Head of caudate nucleus (tissue), 42 donors: Measurements from ENCODE around the gene ADAMTS16.
A peak's percentile ranks its signal among the peaks of the same experiment; 100 is the strongest.

Experiments
- DNase-seq, 42 donors: peaks; one replicate each; pipeline versions ENCODE4 v3.0.0 to v3.0.0-alpha.2; 2020 to 2021; ENCODE audit warnings: mixed read lengths in 7 of 42
- intact Hi-C: fragments of 100-400 bp; cut with DNase I; formaldehyde crosslinking; loops from one replicate; pipeline ENCODE4 v1.15.0; 2022

The ADAMTS16 gene

DNA sequence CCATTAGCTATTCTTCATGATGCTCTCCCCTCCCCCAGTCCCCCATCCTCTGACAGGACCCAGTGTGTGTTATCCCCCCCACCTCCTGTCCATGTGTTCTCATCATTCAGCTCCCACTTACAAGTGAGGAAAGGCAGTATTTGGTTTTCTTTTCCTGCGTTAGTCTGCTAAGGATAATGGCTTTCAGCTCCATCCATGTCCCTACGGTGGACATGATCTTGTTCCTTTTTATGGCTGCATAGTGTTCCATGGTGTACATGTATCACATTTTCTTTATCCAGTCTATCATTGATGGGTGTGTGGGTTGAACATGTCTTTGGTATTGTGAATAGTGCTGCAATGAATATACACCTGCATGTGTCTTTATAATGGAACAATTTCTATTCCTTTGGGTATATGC, 181.0 kb downstream of the ADAMTS16 start:
- intact Hi-C loops, result no loop called here
- DNase-seq, result no peak

DNA sequence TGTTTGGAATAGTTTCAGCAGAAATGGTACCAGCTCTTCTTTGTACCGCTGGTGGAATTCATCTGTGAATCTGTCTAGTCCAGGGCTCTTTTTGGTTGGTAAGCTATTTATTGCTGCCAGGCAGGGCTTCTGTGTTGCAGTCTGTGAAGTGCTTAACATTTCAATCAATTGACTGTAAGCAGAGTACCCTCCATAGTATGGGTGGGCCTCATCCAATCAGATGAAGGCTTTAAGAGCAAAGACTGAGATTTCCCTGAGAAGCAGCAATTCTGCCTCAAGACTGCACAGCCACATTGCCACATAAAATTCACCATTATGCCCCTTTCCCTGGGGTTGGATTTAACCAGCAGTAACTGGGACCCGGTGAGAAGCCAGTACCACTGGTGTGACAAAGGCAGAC, 183.4 kb downstream of the ADAMTS16 start:
- intact Hi-C loops, result no loop called here
- DNase-seq, result no peak

GRCh38 chr5:5326115-5326758, 186.1 kb downstream of the ADAMTS16 start:
- intact Hi-C loops, result no loop called here
- DNase-seq, result no peak

DNA sequence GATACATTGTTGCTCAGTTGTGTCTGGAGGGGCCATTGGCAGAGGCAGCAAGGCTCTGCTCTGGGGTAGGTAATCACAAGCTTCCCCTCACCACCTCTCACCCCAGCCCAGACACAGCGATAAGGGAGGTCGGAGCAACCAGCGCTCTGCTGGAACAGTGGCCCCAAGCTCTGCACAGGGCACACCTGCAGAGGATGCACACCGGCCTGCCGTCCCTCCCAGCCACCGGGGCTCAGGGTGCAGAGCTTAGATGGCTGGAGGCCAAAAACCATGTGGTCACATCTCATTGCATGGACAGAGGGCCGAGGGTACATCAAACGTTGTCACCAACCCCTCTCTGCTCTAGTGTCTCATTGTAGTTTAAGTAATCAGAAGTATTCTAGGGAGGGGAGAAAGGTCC, 187.0 kb downstream of the ADAMTS16 start:
- DNase-seq, result no peak
- intact Hi-C loops, result no loop called here

DNA sequence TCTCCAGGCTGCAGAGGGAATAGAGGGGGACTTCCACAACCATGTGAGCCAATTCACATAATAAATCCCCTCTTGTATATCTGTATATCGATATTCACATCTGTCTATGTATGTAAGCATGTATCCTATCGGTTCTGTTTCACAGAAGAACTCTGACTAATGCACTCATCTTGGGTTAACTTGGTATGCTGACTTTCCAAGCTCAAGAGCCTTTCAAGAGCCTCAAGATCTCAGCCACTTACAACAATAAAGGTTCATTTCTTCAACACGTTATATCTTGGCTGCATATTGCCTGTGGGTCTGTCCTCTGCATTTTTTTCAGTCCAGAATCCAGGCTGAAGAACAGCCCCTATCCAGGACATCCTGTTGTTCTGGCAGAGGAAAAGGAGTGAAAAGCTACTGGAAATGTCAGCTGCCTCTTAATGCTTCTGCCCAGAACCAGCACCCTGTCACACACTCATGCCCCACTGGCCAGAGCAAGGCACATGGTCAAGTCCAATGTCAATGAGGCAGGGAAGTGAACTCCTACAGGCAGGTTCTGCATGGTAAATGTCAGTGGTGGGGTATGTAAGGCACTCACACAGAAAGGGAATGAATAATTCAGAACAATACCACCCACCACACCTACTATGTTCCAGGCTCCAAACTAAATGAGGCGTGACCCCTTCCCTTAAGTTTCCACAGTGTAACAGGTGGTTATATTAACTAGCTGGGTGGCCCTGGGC, 190.8 kb downstream of the ADAMTS16 start:
- no peak for DNase-seq
- intact Hi-C loops, result no loop called here

DNA sequence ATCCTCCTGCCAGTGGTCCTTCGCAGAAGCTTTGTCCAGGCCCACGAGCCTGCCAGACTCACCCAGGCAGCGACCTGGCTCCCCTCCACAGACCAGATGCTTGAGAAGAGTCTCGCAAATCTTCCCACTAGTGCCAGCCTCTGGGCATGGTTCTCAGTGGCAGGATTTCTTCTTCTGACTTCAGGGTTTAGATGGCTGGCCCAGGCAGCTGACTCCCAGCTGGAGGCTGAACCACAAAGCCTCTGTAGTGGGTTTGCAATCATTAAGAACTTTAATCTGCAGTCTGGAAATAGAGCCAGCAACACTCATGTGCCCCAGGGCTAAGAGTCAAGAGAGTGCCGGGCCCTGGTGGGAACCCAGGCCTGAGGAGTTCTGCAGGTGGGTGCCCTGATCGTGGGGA, 191.7 kb downstream of the ADAMTS16 start:
- intact Hi-C loops, result no loop called here
- peak in 1 of 42 donors; percentile 5 for DNase-seq

GRCh38 chr5:5332287-5332686, 192.2 kb downstream of the ADAMTS16 start:
- no peak for DNase-seq
- intact Hi-C loops, result no loop called here

- no peak for DNase-seq
- intact Hi-C loops, result no loop called here
These were observed 195.0 kb downstream of the ADAMTS16 start for GRCh38 chr5:5335107-5335506.

GRCh38 chr5:5335700-5336264, 195.7 kb downstream of the ADAMTS16 start:
- intact Hi-C loops, result no loop called here
- no peak for DNase-seq

DNA sequence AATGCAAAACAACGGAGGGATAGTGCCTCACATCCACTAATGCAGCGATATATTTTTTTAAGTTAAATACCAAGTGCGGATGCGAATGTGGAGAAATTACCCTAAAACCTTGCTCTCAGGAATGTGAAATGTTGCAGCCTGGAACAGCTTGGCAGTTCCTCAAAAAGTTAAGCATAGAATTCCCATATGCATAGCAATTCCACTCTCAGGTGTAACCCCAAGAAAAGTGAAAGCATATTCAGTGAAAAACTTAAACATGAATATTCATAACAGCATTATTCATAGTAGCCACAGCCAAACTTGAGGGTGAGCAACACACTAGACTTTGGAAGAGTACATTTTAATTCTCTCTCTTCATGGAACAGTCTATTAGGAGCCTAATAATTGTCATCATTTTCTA, 199.1 kb downstream of the ADAMTS16 start:
- intact Hi-C loops, result no loop called here
- DNase-seq, result no peak

DNA sequence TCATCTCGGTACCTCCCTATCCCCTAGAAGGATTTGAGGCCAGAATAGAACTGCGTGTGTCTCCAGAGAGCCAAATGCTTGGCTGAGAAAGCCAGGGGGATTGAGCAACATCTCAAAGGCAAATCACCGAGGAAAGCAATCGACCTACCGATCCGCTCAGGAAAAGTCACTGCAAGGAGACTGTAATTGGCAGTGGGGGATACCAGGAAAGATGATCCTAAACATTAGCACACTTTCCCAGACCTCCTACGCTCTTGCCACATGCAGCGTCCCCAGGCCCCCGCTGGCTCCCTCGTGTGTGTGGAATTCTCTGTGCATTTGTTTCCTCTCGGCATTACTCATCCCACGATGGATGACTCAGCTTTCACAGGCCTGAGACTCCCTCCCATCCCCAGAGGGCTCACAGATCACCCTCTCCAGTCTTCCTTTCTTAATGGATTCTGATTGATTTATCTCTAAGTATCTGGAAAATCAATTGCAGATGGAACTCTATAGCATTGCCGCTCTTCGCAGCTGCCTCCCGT, 200.1 kb downstream of the ADAMTS16 start:
- intact Hi-C loops, result no loop called here
- peak in 39 of 42 donors; percentile 13 to 84 (median 53) for DNase-seq

DNA sequence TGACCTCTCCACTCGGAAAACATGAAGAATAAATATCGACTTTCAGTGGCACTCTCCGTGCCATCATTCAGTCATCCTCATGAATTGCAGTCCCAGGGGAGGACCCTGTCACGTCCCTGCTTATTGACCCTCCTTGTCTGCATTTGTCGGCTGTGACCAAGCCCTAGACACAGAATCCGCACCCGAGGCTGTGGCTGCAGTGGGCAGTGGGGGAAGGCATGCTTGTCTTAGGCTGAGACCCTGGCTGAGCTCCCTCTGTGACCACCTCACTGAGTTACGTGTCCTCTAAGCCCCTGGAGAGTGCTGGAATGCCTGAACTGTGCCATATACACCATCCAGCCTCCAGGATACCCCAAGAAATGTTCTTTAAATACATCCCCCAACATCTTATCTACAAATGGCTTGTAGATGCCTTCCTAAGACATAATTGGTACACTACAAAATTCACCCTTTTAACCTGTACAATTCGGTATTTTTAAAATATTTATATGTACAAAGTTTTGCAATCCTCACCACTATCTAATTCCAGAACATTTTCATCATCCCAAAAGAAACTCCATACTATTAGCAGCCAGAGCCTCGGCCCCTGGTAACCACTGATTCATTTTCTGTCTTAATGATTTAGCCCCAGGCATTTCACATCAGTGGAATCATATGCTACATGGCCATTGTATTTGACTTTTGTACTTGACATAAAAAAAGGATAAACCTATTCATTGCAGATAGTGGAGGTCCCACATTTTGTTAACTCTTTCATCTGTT, 201.6 kb downstream of the ADAMTS16 start:
- intact Hi-C loops, result no loop called here
- no peak for DNase-seq

- intact Hi-C loops, result no loop called here
- DNase-seq, result no peak
These were observed 202.7 kb downstream of the ADAMTS16 start for GRCh38 chr5:5342784-5343183.

DNA sequence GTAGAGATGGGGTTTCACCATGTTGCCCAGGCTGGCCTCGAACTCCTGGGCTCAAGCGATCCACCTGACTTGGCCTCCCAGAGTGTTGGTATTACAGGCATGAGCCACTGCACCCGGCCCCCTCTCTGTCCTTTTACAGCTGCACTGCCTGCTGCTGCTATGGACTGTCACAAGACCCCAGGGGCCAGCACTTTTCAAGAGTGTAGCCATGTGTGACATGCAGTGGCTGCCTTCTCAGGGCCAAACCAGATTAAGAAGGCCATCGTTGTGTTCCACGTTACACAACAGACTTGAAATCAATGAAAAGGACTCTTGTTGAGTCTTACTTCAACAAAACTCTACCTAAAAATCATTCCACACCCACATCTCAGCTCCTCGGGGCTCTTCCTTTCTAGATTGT, 203.4 kb downstream of the ADAMTS16 start:
- no peak for DNase-seq
- intact Hi-C loops, result no loop called here

- DNase-seq, result no peak
- intact Hi-C loops, result no loop called here
These were observed 204.0 kb downstream of the ADAMTS16 start for GRCh38 chr5:5344051-5344571.

- no peak for DNase-seq
- intact Hi-C loops, result no loop called here
These were observed 204.5 kb downstream of the ADAMTS16 start for GRCh38 chr5:5344606-5345005.

DNA sequence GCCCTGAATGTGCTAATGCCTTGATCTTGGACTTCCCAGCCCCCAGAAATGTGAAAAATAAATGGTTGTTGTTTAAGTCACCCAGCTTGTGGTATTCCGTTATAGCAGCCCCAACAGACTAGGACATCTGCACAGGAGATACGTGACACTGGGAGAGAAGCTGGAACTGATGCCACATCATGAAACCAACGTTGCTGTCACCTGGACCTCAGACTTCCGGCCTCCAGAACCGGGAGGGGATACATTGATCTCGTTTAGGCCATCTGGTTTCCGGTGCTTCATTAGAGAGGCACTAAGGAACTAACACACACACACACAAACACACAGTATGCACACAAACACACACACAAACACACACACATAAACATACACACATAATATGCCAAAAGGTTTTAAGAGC, 207.3 kb downstream of the ADAMTS16 start:
- no peak for DNase-seq
- intact Hi-C loops, result no loop called here

DNA sequence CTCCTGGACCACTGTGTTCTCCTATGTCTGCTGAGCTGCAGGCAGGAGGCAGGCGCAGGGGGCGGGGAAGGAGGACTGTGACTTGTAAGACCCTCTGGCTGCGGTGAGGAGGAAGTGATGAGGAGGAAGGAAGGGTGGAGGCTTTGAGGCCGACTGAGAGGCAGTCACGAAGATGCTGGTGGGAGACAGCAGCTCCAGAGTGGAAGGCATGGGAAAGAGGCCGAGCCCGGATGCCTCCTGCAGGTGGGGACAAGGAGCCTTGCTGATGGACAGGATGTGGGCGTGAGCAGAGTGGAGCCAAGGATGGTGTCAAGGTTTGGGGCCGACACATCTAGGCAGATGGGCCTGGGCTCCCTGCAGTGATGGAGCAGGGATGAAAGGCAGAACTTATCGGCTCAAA, 208.0 kb downstream of the ADAMTS16 start:
- intact Hi-C loops, result no loop called here
- DNase-seq, result no peak

DNA sequence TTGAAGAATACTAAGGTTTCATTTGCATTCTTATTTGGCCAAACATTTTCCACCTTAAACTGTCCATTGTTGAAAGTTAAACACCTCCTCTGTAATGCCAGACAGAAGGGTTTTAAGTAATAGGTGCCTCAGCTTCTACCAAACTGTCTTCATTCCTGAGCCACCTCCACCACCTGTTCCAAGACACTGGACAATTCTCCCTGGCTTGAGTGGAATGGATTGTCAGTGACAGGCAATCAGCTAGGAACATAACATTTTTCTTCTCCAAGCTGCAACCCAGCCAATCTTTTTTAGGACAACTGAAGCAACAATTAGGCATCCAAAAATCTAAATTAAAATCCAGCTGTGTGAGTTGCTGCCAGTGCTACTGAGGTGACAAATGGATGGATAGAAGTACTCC, 208.4 kb downstream of the ADAMTS16 start:
- no peak for DNase-seq
- intact Hi-C loops, result no loop called here

- intact Hi-C loops, result no loop called here
- DNase-seq, result no peak
These were observed 210.0 kb downstream of the ADAMTS16 start for GRCh38 chr5:5350101-5350500.
